MV-4-11 (cell line): ENCODE data around the gene RAB40C.
A peak's percentile ranks its signal among the peaks of the same experiment; 100 is the strongest.

Source experiments
- DNase-seq: peaks from one replicate; lab custom pipeline; 2025; lab: John Stamatoyannopoulos, UW

Gene RAB40C, protein sequence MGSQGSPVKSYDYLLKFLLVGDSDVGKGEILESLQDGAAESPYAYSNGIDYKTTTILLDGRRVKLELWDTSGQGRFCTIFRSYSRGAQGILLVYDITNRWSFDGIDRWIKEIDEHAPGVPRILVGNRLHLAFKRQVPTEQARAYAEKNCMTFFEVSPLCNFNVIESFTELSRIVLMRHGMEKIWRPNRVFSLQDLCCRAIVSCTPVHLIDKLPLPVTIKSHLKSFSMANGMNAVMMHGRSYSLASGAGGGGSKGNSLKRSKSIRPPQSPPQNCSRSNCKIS

DNA sequence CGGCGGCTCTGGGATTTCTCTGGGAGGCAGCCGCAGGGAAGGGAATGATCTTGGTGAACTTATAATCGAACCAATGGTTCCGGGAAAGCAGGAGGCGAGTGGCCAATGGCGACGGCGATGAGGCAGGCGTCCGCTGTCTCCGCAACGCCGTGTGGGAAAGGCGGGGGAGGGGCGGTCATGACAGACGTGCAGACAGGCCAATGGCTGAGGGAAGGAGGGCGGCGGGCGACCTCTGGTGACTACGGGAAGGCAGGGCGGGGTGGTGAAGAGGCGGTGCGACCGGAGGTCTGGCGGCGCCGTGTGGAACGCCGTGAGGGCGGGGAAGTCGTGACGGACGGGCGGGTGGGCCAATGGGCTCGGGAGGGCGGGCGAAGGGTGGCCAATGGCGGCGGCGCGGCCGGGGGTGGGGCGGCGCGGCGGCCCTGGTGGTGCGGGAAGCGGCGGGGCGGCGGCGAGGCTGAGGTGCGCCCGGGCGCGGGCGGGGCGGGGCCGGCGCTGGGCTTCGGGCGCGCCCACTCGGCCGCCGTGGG is at the start of gene RAB40C:
TSS of gene RAB40C (plus strand) at position 409 of the 530 bp plus-strand sequence. CDS start 226 bp downstream, outside the sequence.
- DNase-seq: peak; percentile 94

DNA sequence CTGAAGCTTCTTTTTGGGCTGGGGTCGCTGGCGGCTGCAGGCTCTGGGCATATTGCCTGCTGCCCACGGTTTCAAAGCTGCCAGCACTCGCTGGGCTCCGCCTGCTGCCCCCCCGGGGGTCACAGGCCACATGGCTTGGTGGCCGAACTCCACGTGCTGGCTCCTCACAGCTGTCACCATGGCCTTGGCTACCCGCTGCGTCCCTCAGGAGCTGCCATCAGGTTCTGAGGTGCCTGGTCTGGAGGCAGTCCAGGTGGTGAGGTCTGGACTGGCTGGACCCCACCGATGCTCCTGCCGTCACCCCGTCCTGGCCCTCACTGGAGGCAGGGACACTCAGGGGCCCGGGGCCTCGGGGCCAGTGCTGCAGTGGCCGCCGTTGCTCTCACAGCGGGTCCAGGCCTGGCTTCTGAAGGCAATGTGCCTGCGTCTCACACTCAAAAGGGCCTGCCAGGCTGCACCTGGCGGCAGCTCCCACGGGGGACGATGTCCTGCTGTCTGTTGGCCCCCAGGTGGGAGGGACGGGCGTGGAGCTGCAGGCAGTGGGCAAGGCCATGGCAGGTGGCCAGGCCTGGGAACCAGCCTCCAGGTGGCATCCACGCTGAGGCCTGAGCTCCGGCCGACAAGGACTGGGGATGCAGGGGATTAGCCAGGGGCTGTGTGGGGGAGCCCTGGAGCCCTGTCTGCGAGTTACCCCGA is 49.1 kb upstream of the RAB40C start:
- DNase-seq: no peak

- no peak for DNase-seq
Observed at GRCh38 chr16:543301-544164, 46.3 kb upstream of the RAB40C start.

DNA sequence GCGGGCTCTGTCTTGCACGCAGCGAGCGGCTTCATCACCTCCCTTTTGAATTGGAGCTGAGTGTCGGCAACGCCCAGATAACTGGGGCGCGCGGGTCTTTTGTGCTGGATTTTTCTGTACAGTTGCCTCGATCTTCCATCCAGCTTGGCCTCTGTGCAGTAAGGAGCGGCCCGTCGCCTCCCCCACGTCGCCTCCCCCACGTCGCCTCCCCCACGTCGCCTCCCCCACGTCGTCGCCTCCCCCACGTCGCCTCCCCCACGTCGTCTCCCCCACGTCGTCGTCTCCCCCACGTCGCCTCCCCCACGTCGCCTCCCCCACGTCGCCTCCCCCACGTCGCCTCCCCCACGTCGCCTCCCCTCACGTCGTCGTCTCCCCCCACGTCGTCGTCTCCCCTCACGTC is 45.3 kb upstream of the RAB40C start:
- DNase-seq: no peak

DNA sequence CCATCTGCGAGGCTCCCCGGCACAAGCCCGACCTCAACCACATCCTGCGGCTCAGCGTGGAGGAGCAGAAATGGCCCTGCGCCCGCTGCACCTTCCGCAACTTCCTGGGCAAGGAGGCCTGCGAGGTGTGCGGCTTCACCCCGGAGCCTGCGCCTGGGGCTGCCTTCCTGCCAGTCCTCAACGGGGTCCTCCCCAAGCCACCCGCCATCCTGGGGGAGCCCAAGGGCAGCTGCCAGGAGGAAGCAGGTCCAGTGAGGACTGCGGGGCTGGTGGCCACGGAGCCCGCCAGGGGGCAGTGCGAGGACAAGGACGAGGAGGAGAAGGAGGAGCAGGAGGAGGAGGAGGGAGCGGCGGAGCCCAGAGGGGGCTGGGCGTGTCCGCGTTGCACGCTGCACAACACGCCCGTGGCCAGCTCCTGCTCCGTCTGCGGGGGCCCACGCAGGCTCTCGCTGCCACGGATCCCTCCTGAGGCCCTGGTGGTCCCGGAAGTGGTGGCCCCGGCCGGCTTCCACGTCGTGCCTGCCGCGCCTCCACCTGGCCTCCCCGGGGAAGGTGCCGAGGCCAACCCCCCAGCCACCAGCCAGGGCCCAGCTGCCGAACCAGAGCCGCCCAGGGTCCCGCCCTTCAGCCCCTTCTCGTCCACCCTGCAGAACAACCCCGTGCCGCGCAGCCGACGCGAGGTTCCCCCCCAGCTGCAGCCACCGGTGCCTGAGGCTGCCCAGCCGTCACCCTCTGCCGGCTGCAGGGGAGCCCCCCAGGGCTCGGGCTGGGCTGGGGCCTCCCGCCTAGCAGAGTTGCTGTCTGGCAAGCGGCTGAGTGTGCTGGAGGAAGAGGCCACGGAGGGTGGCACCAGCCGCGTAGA is 42.7 kb upstream of the RAB40C start:
- DNase-seq: peak; percentile 83

GRCh38 chr16:548586-548985 is 41.3 kb upstream of the RAB40C start:
- DNase-seq: no peak

- DNase-seq: no peak
Observed at GRCh38 chr16:549544-550263, 40.2 kb upstream of the RAB40C start.

- DNase-seq: no peak
Observed at GRCh38 chr16:551210-551609, 38.7 kb upstream of the RAB40C start.

GRCh38 chr16:552171-552570 is 37.7 kb upstream of the RAB40C start:
- DNase-seq: no peak

DNA sequence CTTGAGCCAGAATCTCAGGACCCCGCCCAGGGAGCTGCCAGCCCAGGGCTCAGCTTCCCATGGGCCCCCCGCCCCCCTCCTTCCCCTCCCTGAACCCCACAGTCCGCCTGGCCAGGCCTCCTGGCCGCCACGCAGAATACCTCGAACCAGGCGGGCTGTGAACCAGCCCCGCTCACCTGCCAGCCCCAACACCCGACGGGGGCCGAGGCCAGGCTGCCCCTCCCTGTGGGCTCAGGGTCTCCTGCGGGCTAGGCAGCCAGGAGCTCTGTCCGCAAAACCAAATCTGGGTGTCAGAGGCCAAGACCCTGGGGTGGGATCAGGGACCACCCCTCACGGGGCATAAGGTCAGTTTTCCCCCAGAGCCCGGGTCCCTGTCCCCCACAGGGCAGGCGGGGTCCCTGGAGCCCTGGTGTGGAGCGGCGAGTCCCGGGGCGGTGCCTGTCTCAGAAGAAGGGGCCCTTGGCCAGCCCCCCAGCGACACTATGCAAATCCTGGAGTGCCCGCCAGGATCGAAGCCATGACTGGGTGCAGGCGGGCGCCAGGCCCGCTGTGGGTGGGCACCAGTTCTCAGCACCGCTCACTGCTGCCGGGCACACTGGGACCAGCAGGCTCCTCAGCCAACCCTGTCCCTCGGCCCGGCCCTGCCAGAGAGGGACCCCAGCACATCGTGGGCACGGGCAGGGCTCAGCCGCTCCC is 36.1 kb upstream of the RAB40C start:
- DNase-seq: no peak

DNA sequence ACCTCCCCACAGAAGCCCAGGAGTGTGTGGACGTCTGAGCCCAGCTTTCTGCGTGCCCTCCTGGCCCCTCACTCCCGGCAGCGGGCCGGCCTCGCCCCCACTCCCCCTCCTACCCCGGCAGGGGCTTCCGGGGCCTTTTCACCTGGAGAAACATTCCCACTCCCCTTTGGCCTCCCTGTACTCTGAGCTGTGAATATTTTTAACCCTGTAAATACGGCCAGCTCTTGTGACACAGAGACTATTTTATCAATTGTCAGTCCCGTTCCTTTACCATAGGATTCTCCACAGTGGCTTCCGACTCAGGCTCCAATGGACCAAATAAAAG is 35.6 kb upstream of the RAB40C start:
- no peak for DNase-seq

- DNase-seq: peak; percentile 17
Observed at GRCh38 chr16:554640-555365, 35.1 kb upstream of the RAB40C start.

DNA sequence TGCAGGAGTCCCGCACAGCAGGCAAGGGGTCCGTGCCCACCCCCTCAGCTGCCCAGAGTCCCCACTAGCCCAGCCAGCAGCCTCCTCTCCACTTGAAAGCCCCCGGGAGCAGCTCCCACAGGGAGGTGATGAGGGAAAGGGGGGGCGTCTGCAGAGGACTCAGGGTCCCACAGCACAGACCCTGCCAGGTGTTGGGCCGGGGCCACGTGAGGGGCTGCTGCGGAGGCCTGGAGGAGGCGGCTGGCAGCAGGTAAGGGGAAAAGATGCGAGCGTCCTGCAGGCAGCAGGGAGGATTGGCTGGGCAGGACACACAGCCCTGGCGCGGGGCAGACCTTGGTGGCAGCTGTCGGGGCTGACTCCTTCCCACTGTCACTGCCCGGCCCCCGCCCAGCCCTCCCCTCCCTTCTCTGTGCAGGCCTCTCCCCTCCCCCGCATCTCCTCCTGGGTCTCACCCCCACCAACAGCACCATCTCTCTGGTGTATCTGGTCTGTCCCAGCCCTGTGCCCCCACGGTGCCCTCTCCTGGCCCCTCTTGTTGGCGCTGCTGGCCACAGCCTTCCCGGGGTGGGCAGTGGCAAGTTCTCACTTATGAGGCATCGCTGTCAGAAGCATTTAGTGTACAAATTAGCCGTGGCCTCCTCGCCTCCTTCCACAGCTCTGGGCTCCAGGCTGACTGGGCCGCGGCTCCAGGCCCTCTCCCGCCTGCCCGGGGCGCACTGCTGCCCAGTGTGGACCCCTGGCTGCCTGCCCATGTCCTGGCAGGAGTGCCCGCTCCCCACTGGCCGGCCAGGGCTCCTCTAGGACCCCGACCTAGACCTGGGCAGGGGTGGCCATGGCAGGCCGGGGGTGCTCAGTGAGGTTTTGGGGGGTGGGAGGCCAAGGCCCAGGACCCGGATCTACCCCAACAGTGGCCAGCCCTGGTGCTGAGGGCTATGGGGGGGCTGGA is 34.1 kb upstream of the RAB40C start:
- no peak for DNase-seq

GRCh38 chr16:556474-557173 is 33.2 kb upstream of the RAB40C start:
- DNase-seq: no peak

DNA sequence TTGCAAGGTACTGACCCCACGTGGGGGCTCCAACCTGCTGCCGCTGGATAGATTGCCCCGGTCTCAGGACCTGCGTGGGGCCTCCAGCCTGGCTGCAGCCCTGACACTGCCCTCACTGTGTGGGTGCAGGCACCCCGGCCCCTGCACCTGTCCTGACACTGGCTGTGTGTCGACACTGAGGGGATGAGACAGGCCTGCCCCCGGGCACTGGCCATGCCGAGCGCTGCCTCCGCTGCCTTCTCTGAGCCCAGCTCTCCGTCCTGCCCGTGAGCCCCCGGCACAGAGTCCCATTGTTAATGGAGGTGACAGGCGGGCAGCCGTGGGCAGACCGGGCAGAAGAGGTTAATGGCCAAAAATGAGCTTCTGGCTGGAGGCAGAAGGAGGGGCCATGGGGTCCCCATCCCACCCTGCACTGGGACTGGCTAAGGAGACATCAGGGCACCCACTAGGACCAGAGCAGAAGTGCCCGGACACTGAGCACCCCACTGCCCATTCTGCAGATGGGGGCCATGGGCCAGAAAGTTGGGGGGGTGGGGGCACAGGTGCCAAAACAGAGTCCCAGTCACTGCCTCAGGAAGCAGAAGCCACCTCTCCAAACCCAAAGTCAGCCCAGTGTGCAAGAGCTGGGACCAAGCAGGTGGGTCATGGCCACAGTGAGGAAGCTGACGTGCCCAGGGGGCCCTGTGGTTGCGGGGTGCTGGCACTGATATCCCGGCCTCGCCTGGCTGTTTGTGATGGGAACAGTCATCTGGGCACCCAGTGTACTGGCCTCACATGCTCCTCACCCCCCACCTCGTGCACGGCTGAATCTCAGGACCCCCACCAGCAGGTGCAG is 32.2 kb upstream of the RAB40C start:
- DNase-seq: no peak

- no peak for DNase-seq
Observed at GRCh38 chr16:558298-559020, 31.4 kb upstream of the RAB40C start.
